Liver (tissue), 3 donors: ENCODE data around the gene DZIP1L.

Experiments
- EGR1 ChIP-seq, 2 donors: IDR thresholded peaks; 2 replicates each; pipeline ENCODE4 v1.6.1; 2016 to 2018; ENCODE audit warnings: antibody characterized with exemption in 2 of 2, low read depth in 2 of 2
- FOXA1 ChIP-seq: IDR thresholded peaks from 2 replicates; pipeline ENCODE4 v1.6.1; 2016; ENCODE audit warnings: antibody characterized with exemption
- TAF1 ChIP-seq: conservative IDR thresholded peaks from 2 replicates; pipeline ENCODE4 v1.6.1; 2016; ENCODE audit warnings: antibody characterized with exemption, mild to moderate bottlenecking
- TF ChIP-seq, protein P1 (sequence below): fragments of 150-350 bp; IDR thresholded peaks from 2 replicates; pipeline ENCODE4 v1.5.1; 2017; ENCODE audit warnings: improper control_type of control experiment, low read depth, low read length; ENCODE audit not compliant: missing input control
- TF ChIP-seq, protein P2 (sequence below): IDR thresholded peaks from 2 replicates; pipeline ENCODE4 v1.6.1; 2016; ENCODE audit warnings: antibody characterized with exemption
- donor health status: healthy.
- donor health status: healthy.

DNA sequence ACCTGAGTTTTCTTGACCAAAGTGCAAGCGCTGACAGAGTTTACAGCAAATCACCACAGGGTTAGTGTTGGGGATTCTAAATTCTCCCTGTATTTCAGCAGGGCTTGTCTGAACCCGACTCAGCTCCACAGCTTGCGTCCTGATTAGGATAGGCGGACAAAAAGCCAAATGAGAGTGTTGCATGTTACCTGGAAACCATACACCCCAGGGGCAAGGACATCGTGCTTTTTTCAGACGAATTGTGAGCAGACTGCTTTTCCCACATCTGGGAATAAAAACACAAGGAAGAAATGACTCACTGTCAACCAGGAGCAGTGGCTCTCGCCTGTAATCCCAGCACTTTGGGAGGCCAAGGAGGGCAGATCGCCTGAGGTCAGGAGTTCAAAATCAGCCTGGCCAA is 3.0 kb downstream of the DZIP1L start:
- TF ChIP-seq, protein P1, sequence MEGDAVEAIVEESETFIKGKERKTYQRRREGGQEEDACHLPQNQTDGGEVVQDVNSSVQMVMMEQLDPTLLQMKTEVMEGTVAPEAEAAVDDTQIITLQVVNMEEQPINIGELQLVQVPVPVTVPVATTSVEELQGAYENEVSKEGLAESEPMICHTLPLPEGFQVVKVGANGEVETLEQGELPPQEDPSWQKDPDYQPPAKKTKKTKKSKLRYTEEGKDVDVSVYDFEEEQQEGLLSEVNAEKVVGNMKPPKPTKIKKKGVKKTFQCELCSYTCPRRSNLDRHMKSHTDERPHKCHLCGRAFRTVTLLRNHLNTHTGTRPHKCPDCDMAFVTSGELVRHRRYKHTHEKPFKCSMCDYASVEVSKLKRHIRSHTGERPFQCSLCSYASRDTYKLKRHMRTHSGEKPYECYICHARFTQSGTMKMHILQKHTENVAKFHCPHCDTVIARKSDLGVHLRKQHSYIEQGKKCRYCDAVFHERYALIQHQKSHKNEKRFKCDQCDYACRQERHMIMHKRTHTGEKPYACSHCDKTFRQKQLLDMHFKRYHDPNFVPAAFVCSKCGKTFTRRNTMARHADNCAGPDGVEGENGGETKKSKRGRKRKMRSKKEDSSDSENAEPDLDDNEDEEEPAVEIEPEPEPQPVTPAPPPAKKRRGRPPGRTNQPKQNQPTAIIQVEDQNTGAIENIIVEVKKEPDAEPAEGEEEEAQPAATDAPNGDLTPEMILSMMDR: no peak
- TF ChIP-seq EGR1 (IDR thresholded peaks at IDR 0.05; ENCODE audit: low read depth in 2 of 2) (no peak), FOXA1 (no peak), TAF1 (no peak)
- TF ChIP-seq, protein P2, sequence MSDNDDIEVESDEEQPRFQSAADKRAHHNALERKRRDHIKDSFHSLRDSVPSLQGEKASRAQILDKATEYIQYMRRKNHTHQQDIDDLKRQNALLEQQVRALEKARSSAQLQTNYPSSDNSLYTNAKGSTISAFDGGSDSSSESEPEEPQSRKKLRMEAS: no peak
